BLaER1 treated with 17β-estradiol and CSF1 and Interleukin-3, amounts not matched to agents 10 nM and 100 nM (cell line): ENCODE results near the gene SIL1.
"Not testable (repeated sequence)": the region's sequence is repeated elsewhere in the genome, so short reads cannot be mapped to it uniquely, and the experiment has no call there.

Experiments used
- H3K27ac ChIP-seq, 11 experiments: shearing (Covaris generic); formaldehyde crosslinking; 2 replicates each; pipeline ENCODE4 v1.8.1; 2022
- H3K27me3 ChIP-seq, 11 experiments: shearing (Covaris generic); formaldehyde crosslinking; 2 replicates each; pipeline ENCODE4 v1.8.1; 2022
- H3K36me3 ChIP-seq, 11 experiments: shearing (Covaris generic); formaldehyde crosslinking; 2 replicates each; pipeline ENCODE4 v1.8.1; 2022
- H3K4me1 ChIP-seq, 10 experiments: shearing (Covaris generic); formaldehyde crosslinking; 2 replicates each; pipeline ENCODE4 v1.8.1; 2022
- H3K4me2 ChIP-seq, 11 experiments: shearing (Covaris generic); formaldehyde crosslinking; 2 replicates each; pipeline ENCODE4 v1.8.1; 2022
- H3K4me3 ChIP-seq, 10 experiments: shearing (Covaris generic); formaldehyde crosslinking; 2 replicates each; pipeline ENCODE4 v1.8.1; 2022
- H3K9ac ChIP-seq, 11 experiments: shearing (Covaris generic); formaldehyde crosslinking; 2 replicates each; pipeline ENCODE4 v1.8.1; 2022
- H3K9me3 ChIP-seq, 11 experiments: shearing (Covaris generic); formaldehyde crosslinking; replicated peaks in 1 of 11; 2 replicates each; pipeline ENCODE4 v1.8.1; 2022
- H4K20me1 ChIP-seq, 11 experiments: shearing (Covaris generic); formaldehyde crosslinking; 2 replicates each; pipeline ENCODE4 v1.8.1; 2022
- Cebpa-rat ChIP-seq, 11 experiments: shearing (Covaris generic); IDR thresholded peaks; 2 replicates each; pipeline ENCODE4 v1.8.1; 2022

SIL1 gene

GRCh38 chr5:139025651-139026050, 172.5 kb downstream of the SIL1 start:
- H3K36me3 ChIP-seq: peaks cover 4 to 60% (median 25%) of the 10 kb centered on the region in 11 experiments; a peak in 18 of 22 replicates
- H3K9ac ChIP-seq: no peak overlapping the region
- H3K9me3 ChIP-seq: no peaks in the 10 kb centered on the region
- no peak overlapping the region for H3K4me2 ChIP-seq
- H3K4me3 ChIP-seq: no peak overlapping the region
- no peaks in the 10 kb centered on the region; a peak in 1 of 22 replicates for H4K20me1 ChIP-seq
- no peak overlapping the region for H3K27ac ChIP-seq
- TF ChIP-seq Cebpa-rat (IDR thresholded peaks at IDR 0.05): no peak
- peaks cover 0 to 19% (median 4%) of the 10 kb centered on the region in 10 experiments; a peak in 9 of 20 replicates for H3K4me1 ChIP-seq
- H3K27me3 ChIP-seq: no peaks in the 10 kb centered on the region

DNA sequence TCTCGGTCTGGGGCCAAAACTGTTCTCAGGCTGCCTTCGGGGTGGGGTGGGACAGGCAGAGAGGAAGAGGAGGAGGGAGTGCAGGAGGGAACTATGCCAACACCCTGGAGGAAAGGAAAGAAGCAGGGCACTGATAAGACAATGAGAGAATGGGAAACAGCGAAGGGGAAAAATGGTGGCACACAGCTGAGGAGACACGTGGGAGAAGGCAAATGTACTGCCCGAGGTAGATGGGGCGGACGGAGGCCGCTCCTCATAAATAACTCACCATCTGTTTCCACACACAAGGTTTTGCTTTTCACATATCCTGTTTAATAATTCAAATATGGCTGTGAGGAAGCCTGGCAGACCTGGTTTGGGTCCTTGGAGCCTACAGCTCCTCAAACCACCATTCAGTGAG, 174.9 kb downstream of the SIL1 start:
- no peaks in the 10 kb centered on the region; a peak in 1 of 22 replicates for H4K20me1 ChIP-seq
- H3K4me1 ChIP-seq: peaks cover 0 to 16% (median 4%) of the 10 kb centered on the region in 10 experiments; a peak in 9 of 20 replicates
- no peaks in the 10 kb centered on the region for H3K27me3 ChIP-seq
- peaks cover 4 to 84% (median 42%) of the 10 kb centered on the region in 11 experiments; a peak in 19 of 22 replicates for H3K36me3 ChIP-seq
- H3K9ac ChIP-seq: no peak overlapping the region
- no peak for TF ChIP-seq Cebpa-rat (IDR thresholded peaks at IDR 0.05)
- no peak overlapping the region for H3K4me3 ChIP-seq
- no peak overlapping the region for H3K27ac ChIP-seq
- no peaks in the 10 kb centered on the region for H3K9me3 ChIP-seq
- H3K4me2 ChIP-seq: no peak overlapping the region

GRCh38 chr5:139022528-139022927, 175.6 kb downstream of the SIL1 start:
- Histone ChIP-seq H4K20me1 (no peaks in the 10 kb centered on the region; a peak in 1 of 22 replicates), H3K27ac (no peak overlapping the region), H3K4me2 (no peak overlapping the region), H3K4me3 (no peak overlapping the region), H3K4me1 (peaks cover 0 to 8% (median under 1%) of the 10 kb centered on the region in 10 experiments; a peak in 8 of 20 replicates), H3K27me3 (no peaks in the 10 kb centered on the region), H3K36me3 (peaks cover 4 to 91% (median 42%) of the 10 kb centered on the region in 11 experiments; a peak in 19 of 22 replicates), H3K9me3 (no peaks in the 10 kb centered on the region), H3K9ac (no peak overlapping the region)
- TF ChIP-seq Cebpa-rat (IDR thresholded peaks at IDR 0.05): no peak

DNA sequence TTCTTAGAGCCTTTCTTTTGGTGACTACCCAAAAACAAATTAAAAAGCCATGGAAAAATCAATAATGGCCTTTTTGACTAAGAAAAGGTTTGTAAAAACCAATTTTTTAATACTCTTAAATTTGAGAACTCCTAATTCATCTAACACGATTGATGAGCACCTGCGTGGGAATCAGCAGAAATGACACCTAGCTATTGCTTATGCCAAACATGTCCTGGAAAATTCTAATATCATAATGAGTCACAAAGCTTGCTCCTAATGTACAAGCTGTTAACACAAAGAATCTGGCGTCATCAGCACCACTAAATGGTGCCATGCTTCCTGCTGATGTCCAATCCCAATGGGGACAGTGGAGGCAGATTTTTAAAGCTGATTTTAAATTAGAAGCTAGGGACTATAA, 176.8 kb downstream of the SIL1 start:
- Histone ChIP-seq H3K4me1 (no peaks in the 10 kb centered on the region), H4K20me1 (no peaks in the 10 kb centered on the region), H3K27ac (no peak overlapping the region), H3K9ac (no peak overlapping the region), H3K27me3 (no peaks in the 10 kb centered on the region), H3K9me3 (no peaks in the 10 kb centered on the region), H3K4me2 (no peak overlapping the region), H3K36me3 (peaks cover 4 to 100% (median 41%) of the 10 kb centered on the region in 11 experiments; a peak in 19 of 22 replicates), H3K4me3 (no peak overlapping the region)
- TF ChIP-seq Cebpa-rat (IDR thresholded peaks at IDR 0.05): no peak

- Histone ChIP-seq H3K4me2 (no peak overlapping the region), H3K27ac (no peak overlapping the region), H3K4me1 (no peaks in the 10 kb centered on the region), H3K27me3 (no peaks in the 10 kb centered on the region), H3K36me3 (peaks cover 0 to 98% (median 38%) of the 10 kb centered on the region in 11 experiments; a peak in 18 of 22 replicates), H3K4me3 (no peak overlapping the region), H3K9ac (no peak overlapping the region), H3K9me3 (no peaks in the 10 kb centered on the region), H4K20me1 (no peaks in the 10 kb centered on the region)
- no peak for TF ChIP-seq Cebpa-rat (IDR thresholded peaks at IDR 0.05)
Measured at GRCh38 chr5:139019880-139020279, 178.3 kb downstream of the SIL1 start.

DNA sequence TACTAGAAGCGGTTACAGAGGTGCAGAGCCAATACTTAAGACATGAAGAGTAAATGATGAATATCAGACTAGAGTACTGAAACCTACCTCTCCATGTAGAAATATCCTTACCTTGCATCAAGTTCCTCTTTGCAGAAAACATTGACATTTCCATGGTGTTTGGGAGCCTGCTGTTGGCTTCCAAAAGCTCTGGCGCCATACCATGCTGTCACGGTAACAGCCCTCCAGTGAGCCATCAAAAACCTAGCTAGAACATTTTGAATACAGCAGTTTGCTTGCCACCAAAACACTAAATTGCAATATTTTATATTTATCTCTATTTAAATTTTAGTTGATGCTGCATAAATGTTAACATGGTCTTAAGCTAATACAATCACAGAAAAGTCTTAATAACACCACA, 179.0 kb downstream of the SIL1 start:
- Histone ChIP-seq H3K4me1 (no peaks in the 10 kb centered on the region), H3K4me3 (no peak overlapping the region), H3K27me3 (no peaks in the 10 kb centered on the region), H3K9me3 (no peaks in the 10 kb centered on the region), H4K20me1 (no peaks in the 10 kb centered on the region), H3K9ac (no peak overlapping the region), H3K36me3 (peaks cover 0 to 98% (median 34%) of the 10 kb centered on the region in 11 experiments; a peak in 18 of 22 replicates), H3K4me2 (no peak overlapping the region), H3K27ac (no peak overlapping the region)
- no peak for TF ChIP-seq Cebpa-rat (IDR thresholded peaks at IDR 0.05)

GRCh38 chr5:139017624-139018023, 180.5 kb downstream of the SIL1 start:
- no peaks in the 10 kb centered on the region for H3K9me3 ChIP-seq
- no peak overlapping the region for H3K4me2 ChIP-seq
- no peaks in the 10 kb centered on the region for H3K27me3 ChIP-seq
- no peak overlapping the region for H3K27ac ChIP-seq
- peaks cover 0 to 98% (median 23%) of the 10 kb centered on the region in 11 experiments; a peak in 17 of 22 replicates for H3K36me3 ChIP-seq
- no peak overlapping the region for H3K9ac ChIP-seq
- no peaks in the 10 kb centered on the region for H4K20me1 ChIP-seq
- no peak overlapping the region for H3K4me3 ChIP-seq
- TF ChIP-seq Cebpa-rat (IDR thresholded peaks at IDR 0.05): no peak
- H3K4me1 ChIP-seq: no peaks in the 10 kb centered on the region

DNA sequence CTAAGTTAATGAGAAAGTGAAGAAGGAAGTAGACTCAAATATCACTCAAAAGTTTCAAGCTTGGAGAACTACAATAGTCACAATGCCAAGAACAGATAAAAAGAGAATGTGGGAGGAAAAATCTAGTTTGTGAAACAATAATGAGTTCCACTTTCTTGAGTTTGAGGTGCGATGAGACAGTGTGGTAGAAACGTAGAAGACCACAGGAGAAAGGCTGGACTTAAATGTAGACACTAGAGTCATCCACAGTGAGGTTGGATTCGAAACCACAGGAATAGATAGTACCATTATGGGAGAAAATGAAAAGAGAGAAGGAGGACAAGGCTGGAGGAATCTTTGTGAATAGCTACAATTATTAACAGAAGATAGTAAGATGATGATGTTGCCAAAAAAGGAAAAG, 182.0 kb downstream of the SIL1 start:
- Histone ChIP-seq H3K27me3 (no peaks in the 10 kb centered on the region), H3K4me1 (no peaks in the 10 kb centered on the region), H3K9ac (no peak overlapping the region), H3K27ac (no peak overlapping the region), H3K4me2 (no peak overlapping the region), H3K4me3 (no peak overlapping the region), H3K9me3 (peaks cover 0 to 12% (median 7%) of the 10 kb centered on the region in 11 experiments; a peak in 10 of 22 replicates), H3K36me3 (peaks cover 0 to 98% (median 22%) of the 10 kb centered on the region in 11 experiments; a peak in 17 of 22 replicates), H4K20me1 (no peaks in the 10 kb centered on the region)
- TF ChIP-seq Cebpa-rat (IDR thresholded peaks at IDR 0.05): no peak

DNA sequence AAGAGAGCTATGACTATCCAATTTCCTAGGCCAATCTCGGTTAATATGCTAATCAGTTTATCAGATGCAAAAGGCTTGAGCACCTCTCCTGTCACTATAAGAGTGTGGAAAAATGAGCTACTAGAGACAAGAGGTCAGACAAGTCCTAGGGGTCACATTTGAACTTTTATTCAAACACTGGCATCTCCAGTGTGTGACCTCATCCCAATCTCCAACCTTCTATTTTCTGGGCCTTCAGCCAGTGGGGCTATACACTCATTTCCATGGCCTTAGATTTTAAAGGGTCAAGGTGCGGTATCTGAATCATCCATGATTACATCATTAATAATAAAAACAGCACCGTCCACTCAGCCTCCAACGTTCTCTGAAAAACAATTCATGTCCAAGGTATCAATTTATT, 183.4 kb downstream of the SIL1 start:
- H3K4me2 ChIP-seq: no peak overlapping the region
- TF ChIP-seq Cebpa-rat (IDR thresholded peaks at IDR 0.05): no peak
- H3K27ac ChIP-seq: no peak overlapping the region
- no peak overlapping the region for H3K9ac ChIP-seq
- peaks cover 0 to 84% (median 17%) of the 10 kb centered on the region in 11 experiments; a peak in 16 of 22 replicates for H3K36me3 ChIP-seq
- no peaks in the 10 kb centered on the region for H4K20me1 ChIP-seq
- H3K4me1 ChIP-seq: no peaks in the 10 kb centered on the region
- no peaks in the 10 kb centered on the region for H3K27me3 ChIP-seq
- no peak overlapping the region for H3K4me3 ChIP-seq
- peaks cover 0 to 13% (median 7%) of the 10 kb centered on the region in 11 experiments; a peak in 10 of 22 replicates for H3K9me3 ChIP-seq

DNA sequence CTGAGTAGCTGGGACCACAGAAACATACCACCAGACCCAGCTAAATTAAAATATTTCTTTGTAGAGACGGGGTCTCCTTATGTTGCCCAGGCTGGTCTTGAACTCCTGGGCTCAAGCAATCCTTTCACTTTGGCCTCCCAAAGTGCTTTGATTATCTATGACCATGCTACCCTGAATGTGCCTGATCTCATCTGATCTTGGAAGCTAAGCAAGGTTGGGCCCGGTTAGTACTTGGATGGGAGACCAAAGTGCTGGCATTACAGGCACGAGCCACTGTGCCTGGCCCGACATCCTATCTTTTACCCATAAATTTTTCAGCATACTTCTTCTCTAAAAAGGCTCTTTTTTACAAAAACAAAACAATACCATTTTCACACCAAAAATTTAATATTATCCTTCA, 186.0 kb downstream of the SIL1 start:
- no peaks in the 10 kb centered on the region for H3K4me1 ChIP-seq

GRCh38 chr5:139011156-139011555, 187.0 kb downstream of the SIL1 start:
- peaks cover 0 to 48% (median 5%) of the 10 kb centered on the region in 11 experiments; a peak in 10 of 22 replicates for H3K36me3 ChIP-seq
- H3K4me1 ChIP-seq, H3K4me2 ChIP-seq, H3K27ac ChIP-seq, H3K4me3 ChIP-seq, H3K9ac ChIP-seq, H3K27me3 ChIP-seq, H4K20me1 ChIP-seq: not testable (repeated sequence)
- peaks cover 0 to 13% (median 7%) of the 10 kb centered on the region in 11 experiments; a peak in 10 of 22 replicates for H3K9me3 ChIP-seq

More for the DNA sequence above, 186.0 kb downstream of the SIL1 start:
- Histone ChIP-seq H3K9ac (no peak overlapping the region), H3K27ac (no peak overlapping the region), H3K9me3 (peaks cover 0 to 13% (median 7%) of the 10 kb centered on the region in 11 experiments; a peak in 10 of 22 replicates), H4K20me1 (no peaks in the 10 kb centered on the region), H3K4me3 (no peak overlapping the region), H3K27me3 (no peaks in the 10 kb centered on the region), H3K36me3 (peaks cover 0 to 59% (median 5%) of the 10 kb centered on the region in 11 experiments; a peak in 10 of 22 replicates), H3K4me2 (no peak overlapping the region)
- TF ChIP-seq Cebpa-rat (IDR thresholded peaks at IDR 0.05): no peak
